Urothelium cell line (cell line): ENCODE measurements around the gene PTCRA.
"Not testable (repeated sequence)": the region's sequence is repeated elsewhere in the genome, so short reads cannot be mapped to it uniquely, and the experiment has no call there.

Source experiments
- DNase-seq: peaks from one replicate; pipeline ENCODE4 v3.0.0; 2011; ENCODE audit warnings: low spot score, mixed read lengths
- FAIRE-seq: peaks from 2 replicates; lab custom pipeline; 2011; peaks lifted over from hg19 to GRCh38; lab: Jason Lieb, UNC

Gene PTCRA

DNA sequence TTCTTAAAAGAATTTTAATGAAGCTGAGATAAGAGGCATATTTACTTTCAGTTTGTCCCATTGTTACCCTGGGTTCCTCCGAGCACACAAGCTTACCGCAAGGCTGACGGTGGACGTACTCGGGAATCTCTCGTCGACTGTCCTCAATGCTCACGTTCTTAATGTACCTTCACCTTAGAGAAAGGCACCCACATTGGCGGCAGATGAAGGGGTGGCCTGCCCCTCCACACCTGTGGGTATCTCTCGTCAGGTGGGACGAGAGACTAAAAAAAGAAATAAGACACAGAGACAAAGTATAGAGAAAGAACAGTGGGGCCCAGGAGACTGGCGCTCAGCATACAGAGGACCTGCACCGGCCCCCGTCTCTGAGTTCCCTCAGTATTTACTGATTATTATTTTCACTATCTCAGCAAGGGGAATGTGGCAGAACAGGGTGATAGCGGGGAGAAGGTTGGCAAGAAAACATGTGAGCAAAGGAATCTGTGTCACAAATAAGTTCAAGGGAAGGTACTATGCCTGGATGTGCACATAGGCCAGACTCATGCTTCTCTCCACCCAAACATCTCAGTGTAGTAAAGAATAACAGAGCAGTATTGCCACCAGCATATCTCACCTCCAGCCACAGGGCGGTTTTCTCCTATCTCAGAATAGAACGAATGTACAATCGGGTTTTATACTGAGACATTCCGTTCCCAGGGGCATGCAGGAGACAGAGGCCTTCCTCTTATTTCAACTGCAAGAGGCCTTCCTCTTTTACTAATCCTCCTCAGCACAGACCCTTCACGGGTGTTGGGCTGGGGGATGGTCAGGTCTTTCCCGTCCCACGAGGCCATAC, 13.2 kb upstream of the PTCRA start:
- DNase-seq, FAIRE-seq: not testable (repeated sequence)

DNA sequence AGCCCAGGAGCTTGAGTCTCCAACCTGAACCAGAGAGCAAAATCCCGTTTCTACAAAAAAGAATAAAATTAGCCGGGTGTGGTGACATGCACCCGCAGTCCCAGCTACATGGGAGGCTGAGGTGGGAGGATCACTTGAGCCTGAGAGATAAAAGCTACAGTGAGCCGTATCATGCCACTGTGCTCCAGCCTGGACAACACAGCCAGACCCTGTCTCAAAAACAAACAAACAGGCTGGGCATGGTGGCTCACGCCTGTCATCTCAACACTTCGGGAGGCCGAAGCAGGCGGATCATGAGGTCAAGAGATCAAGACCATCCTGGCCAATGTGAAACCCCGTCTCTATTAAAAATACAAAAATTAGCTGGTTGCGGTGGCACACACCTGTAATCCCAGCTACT, 11.4 kb upstream of the PTCRA start:
- DNase-seq, result no peak
- no peak for FAIRE-seq

- no peak for DNase-seq
Observed at GRCh38 chr6:42907336-42907735, 8.5 kb upstream of the PTCRA start.

GRCh38 chr6:42909835-42910234, 6.0 kb upstream of the PTCRA start:
- FAIRE-seq (no peak), DNase-seq (no peak)

More at GRCh38 chr6:42907336-42907735, 8.5 kb upstream of the PTCRA start:
- no peak for FAIRE-seq

DNA sequence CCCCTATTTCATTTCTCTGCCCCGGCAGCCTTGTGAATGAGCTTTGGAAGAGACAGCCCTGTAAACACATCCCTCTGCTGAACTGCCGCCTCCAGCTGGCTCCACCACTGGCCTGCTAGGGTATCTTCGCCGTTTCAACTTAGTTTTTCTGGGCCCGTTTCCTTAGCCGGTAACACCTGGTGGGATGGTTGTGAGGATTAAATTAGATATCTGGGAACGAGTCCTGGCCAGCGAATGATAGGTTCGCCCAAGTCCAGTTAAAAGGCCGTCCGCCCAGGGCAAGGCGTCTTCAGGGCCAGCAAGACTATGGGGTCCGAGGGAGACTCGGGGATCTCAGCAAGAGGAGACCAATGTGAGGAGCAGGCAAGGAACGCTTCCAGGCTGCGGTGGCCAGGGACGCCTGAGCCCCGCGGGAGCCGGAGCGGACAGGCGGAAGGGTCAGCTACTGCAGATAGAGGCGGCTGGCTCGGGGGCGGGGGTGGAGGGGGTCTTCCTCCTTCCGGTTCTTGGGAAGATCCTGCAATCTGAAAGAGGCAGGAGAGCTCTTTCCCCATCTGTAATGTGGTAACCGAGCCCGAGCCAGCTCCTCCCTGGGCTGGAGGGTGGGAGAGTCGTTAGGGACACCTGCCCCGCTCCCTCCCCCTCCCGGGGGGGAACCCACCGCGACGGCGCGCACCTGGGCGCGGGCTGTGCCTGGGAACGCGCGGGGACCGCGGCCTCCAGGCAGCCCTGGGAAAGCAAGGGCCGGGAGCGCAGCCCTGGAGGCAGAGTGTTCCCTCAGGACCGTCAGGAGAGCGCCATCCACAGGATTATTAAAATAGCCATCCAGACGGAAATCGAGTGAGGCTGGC, 4.5 kb upstream of the PTCRA start:
- DNase-seq (no peak), FAIRE-seq (no peak)

GRCh38 chr6:42914546-42914945, 1.3 kb upstream of the PTCRA start:
- FAIRE-seq, result no peak
- DNase-seq, result no peak

DNA sequence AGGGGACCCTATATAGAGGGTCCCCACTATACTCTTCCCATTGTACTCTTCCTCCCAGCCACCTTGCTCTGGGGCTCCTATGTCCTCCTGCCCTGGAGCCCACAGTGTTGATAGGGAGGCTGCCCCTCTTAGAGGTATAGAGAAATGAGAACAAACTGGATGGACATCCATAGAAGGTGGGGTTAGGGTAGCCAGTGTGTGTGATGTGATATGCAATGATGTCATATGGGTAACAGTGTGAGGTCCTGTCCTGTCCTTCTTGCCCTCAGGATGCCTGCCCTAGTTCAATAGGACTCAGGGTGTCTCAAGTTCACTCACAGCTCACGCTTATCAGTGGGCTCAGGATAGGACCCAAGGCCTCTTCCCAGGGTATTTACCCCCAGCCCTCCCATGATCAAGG, 435 bp downstream of the PTCRA start:
- DNase-seq (no peak), FAIRE-seq (no peak)

DNA sequence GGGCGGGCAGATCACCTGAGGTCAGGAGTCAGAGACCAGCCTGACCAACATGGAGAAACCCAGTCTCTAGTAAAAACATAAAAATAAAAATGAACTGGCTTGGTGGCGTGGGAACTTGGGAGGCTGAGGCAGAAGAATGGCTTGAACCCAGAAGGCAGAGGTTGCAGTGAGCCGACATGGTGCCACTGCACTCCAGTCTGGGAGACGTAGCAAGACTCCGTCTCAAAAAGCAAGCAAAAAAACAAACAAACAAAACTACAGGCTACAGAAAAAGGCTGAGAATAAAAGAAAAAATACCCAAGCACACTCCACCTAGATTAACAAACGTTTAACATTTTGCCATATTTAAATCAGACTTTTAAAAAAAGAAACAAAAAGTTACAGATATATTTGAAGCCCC, 5.9 kb downstream of the PTCRA start:
- no peak for FAIRE-seq
- no peak for DNase-seq

GRCh38 chr6:42923666-42924065, 7.8 kb downstream of the PTCRA start:
- FAIRE-seq (no peak), DNase-seq (no peak)

DNA sequence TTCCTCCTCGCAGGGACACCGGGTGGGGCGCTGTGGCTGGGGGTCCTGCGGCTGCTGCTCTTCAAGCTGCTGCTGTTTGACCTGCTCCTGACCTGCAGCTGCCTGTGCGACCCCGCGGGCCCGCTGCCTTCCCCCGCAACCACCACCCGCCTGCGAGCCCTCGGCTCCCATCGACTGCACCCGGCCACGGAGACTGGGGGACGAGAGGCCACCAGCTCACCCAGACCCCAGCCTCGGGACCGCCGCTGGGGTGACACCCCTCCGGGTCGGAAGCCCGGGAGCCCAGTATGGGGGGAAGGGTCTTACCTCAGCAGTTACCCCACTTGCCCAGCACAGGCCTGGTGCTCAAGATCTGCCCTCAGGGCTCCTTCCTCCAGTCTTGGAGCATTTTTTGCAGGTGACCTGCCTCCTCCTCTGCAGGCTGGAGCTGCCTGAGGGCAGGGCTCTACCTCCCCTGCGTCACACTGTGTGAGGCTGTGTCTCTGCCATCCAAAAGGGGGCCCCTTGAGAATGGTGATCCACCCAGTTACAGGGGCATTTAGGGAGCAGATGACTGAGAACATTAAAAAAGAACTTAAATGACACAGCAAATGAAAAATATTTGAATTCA, 9.5 kb downstream of the PTCRA start:
- no peak for FAIRE-seq
- no peak for DNase-seq

GRCh38 chr6:42928986-42929820, 13.3 kb downstream of the PTCRA start, which contains the start of gene CNPY3:
TSS of gene CNPY3 (plus strand) at chr6:42929480. CDS start at chr6:42929571, 91 bp downstream.
- peak; percentile 96 for DNase-seq
- no peak for FAIRE-seq

DNA sequence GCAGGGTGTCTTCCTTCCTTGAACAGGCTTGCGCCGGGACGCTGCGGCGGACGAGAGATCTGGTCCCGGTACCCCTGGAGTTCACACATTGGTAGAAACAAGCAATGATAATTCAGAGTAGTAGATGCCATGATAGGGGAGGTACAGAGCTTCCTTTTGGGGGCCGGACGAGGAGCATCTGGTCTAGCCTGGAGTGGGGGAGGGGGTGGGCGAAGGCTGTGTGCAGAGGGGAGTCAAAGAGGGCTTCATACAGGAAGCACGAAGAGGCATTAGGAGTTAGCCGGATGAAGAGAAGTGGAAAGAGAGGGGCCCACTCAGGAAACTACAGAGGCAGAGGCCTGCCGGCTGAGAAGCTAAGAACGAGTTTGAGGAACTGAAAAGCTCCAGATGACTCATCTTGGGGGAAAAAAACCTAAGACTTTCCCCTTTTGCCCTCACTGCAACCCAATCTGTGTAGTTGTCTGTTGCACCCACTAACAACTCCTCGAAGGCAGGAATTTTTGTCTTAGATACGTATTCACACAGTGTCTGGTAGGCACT, 14.0 kb downstream of the PTCRA start:
- DNase-seq (peak; percentile 45), FAIRE-seq (no peak)

- DNase-seq, result no peak
- no peak for FAIRE-seq
Observed at GRCh38 chr6:42932412-42932811, 16.6 kb downstream of the PTCRA start.

GRCh38 chr6:42933205-42933604, 17.4 kb downstream of the PTCRA start:
- FAIRE-seq (no peak), DNase-seq (no peak)

DNA sequence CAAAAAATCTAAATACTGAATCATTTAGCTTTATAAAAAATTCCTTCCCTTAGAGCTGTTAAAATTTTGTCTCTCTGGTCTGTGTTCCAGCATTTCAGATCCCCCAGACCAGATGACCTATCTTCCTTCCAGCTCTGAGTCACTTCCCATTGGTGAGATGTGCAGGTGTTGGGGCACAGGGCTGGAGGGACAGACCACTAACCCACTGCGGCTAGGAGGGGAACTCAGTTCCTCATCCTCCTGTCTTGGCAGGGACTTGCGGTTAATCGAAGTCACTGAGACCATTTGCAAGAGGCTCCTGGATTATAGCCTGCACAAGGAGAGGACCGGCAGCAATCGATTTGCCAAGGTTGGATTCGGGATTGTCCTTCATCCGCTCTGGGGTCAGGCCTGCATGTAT, 19.5 kb downstream of the PTCRA start:
- no peak for FAIRE-seq
- no peak for DNase-seq

GRCh38 chr6:42936398-42936797, 20.5 kb downstream of the PTCRA start:
- DNase-seq (no peak), FAIRE-seq (no peak)

DNA sequence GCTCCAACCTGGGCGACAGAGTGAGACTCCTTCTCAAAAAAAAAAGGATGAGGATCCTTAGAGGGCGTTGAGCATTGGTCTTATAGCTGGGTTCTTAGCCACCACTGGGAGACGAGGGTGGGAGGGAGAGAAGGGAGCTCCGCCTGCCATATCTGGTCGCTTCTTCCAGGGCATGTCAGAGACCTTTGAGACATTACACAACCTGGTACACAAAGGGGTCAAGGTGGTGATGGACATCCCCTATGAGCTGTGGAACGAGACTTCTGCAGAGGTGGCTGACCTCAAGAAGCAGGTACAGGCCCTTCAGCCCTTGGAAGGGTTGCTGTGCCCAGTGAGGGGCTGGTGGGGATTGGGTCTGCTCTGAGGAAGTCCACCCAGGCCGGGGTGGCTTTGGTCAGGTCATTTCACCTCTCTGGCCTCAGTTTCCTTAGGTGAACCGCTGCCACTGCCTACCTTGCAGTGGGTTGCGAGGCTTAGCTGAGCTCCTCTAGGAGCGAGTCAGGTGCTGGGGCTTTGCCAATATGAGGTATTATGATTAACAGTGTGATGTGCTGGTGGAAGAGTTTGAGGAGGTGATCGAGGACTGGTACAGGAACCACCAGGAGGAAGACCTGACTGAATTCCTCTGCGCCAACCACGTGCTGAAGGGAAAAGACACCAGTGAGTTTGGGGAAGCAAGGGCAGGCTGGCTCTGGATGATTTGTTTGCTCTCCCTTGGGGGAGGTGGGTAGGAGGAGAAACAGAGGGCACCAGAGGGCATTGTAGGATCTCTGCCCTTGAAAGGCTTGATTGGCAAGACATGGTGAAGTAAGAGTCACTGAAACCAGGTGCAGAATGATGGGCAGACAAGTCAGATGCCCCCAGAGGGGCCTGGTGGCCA, 21.9 kb downstream of the PTCRA start:
- no peak for FAIRE-seq
- DNase-seq, result no peak

- FAIRE-seq (no peak), DNase-seq (no peak)
Observed at GRCh38 chr6:42938428-42938796, 22.6 kb downstream of the PTCRA start.
